ENCODE measurements around the gene SYTL2. TPM values are rescaled to one million over a fixed set of nuclear protein-coding genes. Genes with fewer than 3 reads are reported as not detected.

SYTL2 gene
- total and polyA plus RNA-seq, 12 donors, result 2.9 to 16.1 (median 5.1) TPM

DNA sequence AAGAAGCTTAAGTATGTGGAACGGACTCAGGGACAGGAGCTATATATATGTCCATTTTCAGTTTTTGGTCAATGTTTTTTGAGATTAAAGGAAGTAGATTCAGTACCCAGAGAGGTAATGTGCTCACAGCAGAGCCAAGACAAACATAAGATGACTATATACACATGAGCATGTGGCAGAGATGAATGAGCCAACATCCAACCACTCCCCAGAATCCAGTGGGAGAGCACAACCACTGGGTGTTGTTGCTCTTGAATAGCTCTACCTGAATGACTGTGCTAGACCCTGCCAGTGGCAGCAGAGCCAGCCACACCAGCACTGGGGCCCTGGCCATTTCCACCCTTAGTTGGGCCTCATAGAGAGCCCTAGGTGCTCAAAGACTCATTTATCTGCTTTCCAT lies 10.7 kb upstream of the SYTL2 start:
- ATAC-seq, result no peak
- no peaks in the 10 kb centered on the region for H3K36me3 ChIP-seq
- no peaks in the 10 kb centered on the region for H3K9me3 ChIP-seq
- no peak overlapping the region for H3K27ac ChIP-seq
- H3K27me3 ChIP-seq, result no peaks in the 10 kb centered on the region
- no peak for DNase-seq
- TF ChIP-seq, protein P1, sequence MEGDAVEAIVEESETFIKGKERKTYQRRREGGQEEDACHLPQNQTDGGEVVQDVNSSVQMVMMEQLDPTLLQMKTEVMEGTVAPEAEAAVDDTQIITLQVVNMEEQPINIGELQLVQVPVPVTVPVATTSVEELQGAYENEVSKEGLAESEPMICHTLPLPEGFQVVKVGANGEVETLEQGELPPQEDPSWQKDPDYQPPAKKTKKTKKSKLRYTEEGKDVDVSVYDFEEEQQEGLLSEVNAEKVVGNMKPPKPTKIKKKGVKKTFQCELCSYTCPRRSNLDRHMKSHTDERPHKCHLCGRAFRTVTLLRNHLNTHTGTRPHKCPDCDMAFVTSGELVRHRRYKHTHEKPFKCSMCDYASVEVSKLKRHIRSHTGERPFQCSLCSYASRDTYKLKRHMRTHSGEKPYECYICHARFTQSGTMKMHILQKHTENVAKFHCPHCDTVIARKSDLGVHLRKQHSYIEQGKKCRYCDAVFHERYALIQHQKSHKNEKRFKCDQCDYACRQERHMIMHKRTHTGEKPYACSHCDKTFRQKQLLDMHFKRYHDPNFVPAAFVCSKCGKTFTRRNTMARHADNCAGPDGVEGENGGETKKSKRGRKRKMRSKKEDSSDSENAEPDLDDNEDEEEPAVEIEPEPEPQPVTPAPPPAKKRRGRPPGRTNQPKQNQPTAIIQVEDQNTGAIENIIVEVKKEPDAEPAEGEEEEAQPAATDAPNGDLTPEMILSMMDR (IDR thresholded peaks at IDR 0.05), result no peak
- WGBS, 2 donors, result 88 to 95% methylated on average over 1 of the region's 1 CpG
- H3K4me3 ChIP-seq, result no peak overlapping the region
- peaks cover 0 to 15% (median 0%) of the 10 kb centered on the region in 9 donors for H3K4me1 ChIP-seq
- intact Hi-C loops (cut with DNase I), result loop anchor here in 8 of 10 donors (10.0 kb wide), 3 partner anchors 117 to 227 kb away; no protein-coding TSS in a partner anchor

DNA sequence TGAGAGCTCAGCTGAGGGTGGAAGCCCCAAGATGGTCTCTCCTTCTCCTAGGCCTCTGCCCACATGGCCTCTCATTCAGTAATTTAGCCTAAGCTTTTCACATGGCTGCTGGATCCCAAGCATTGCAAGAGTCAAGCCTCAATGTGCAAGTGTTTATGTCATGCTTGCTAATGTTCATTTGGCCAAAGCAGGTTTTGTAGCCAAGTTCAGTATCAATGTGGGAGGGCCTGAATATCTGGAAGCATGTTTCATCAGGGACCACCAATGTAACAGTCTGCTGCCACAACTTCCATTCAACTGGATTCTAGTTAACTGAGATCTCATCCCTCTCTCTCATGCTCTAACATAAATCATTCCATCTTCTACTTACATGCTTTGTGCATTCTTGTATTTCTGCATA lies 8.5 kb upstream of the SYTL2 start:
- H3K27me3 ChIP-seq, result no peaks in the 10 kb centered on the region
- H3K4me3 ChIP-seq, result no peak overlapping the region
- DNase-seq (no peak), ATAC-seq (no peak)
- H3K36me3 ChIP-seq, result no peaks in the 10 kb centered on the region
- H3K4me1 ChIP-seq, result peaks cover 0 to 7% (median 0%) of the 10 kb centered on the region in 9 donors
- intact Hi-C loops (cut with DNase I), result loop anchor here in 2 of 10 donors (10.0 kb wide), 1 partner anchor 125 kb away; no protein-coding TSS in a partner anchor
- H3K27ac ChIP-seq, result no peak overlapping the region
- no peaks in the 10 kb centered on the region for H3K9me3 ChIP-seq
- TF ChIP-seq, protein P1 (IDR thresholded peaks at IDR 0.05), result no peak

DNA sequence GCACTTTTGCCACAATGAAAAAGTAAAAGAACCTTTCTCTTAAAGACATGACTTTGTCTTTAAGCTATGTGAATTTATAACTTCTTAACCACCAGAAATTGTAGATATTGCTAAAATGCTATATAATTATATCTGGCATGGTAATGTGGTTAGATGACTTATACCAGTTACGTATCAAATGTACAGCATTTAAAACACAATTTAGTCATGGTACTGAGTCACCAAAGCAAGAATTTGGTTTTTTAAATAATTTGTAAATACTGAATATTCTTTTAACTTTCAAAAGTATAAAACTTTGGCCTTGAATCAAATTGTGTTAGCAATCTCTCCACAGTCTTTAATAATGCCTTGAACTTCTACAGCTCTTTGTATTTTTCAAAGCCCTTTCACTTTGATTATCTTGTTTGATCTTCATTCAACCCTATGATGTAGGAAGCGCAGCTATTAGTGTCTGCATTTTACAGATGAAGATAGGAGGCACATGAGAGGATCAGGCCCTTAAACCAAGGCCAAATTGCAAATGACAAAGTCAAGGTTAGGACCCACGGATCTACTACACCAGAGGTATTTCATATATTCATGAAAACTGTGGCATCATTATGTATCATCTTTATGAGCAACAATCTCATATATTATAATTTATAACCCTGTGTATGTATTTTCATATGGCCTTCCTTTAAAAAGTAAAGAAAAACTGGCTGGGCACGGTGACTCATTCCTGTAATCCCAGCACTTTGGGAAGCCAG lies 4.4 kb upstream of the SYTL2 start:
- Histone ChIP-seq H3K27ac (no peak overlapping the region), H3K36me3 (no peaks in the 10 kb centered on the region), H3K4me3 (no peak overlapping the region), H3K4me1 (peaks cover 2 to 11% (median 4%) of the 10 kb centered on the region in 9 donors), H3K9me3 (no peaks in the 10 kb centered on the region), H3K27me3 (peaks cover 0 to 15% (median 0%) of the 10 kb centered on the region in 7 donors)
- WGBS, 2 donors, result 81 to 85% methylated on average over 4 of the region's 4 CpGs
- DNase-seq, result no peak
- TF ChIP-seq, protein P1 (IDR thresholded peaks at IDR 0.05), result no peak
- intact Hi-C loops (cut with DNase I), result loop anchor here in 2 of 10 donors (10.0 kb wide), 1 partner anchor 121 kb away; no protein-coding TSS in a partner anchor
- ATAC-seq, result no peak

DNA sequence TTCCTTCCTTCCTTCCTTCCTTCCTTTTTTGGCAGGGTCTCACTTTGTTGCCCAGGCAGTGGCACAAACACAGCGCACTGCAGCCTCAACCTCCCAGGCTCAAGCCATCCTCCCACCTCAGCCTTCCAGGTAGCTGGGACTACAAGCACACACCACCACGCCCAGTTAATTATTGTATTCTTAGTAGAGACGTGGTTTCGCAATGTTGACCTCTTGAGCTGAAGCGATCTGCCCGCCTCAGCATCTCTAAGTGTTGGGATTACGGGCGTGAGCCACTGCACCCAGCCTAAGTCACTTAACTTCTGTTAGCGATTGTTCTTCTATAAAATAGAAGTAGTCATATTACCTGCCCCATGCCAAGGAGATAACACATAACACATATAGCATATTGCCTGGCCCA lies 2.8 kb upstream of the SYTL2 start:
- Histone ChIP-seq H3K4me1 (peaks cover 5 to 20% (median 12%) of the 10 kb centered on the region in 9 donors), H3K27me3 (peaks cover 0 to 20% (median 0%) of the 10 kb centered on the region in 7 donors), H3K9me3 (no peaks in the 10 kb centered on the region), H3K36me3 (no peaks in the 10 kb centered on the region), H3K4me3 (no peak overlapping the region), H3K27ac (no peak overlapping the region)
- TF ChIP-seq, protein P1 (IDR thresholded peaks at IDR 0.05), result no peak
- 92 to 95% methylated on average over 9 of the region's 9 CpGs for WGBS, 2 donors
- ATAC-seq (no peak), DNase-seq (no peak)
- intact Hi-C loops (cut with DNase I), result loop anchor here in 2 of 10 donors (10.0 kb wide), 1 partner anchor 119 kb away; no protein-coding TSS in a partner anchor
